Subcutaneous abdominal adipose tissue (tissue), 5 donors: ENCODE results near the gene ITGA8.

ENCODE experiments used
- H3K27ac ChIP-seq: one replicate; pipeline ENCODE4 v1.7.0; 2013; ENCODE audit warnings: low read depth, mild to moderate bottlenecking, inconsistent platforms, low read length, moderate library complexity
- H3K27me3 ChIP-seq, 5 donors: one replicate each; pipeline ENCODE4 v1.7.0; 2013; ENCODE audit warnings: low read length in 5 of 5, inconsistent platforms in 1 of 5; ENCODE audit not compliant: control insufficient read depth in 5 of 5, insufficient read depth in 4 of 5
- H3K36me3 ChIP-seq, 5 donors: one replicate each; pipeline ENCODE4 v1.7.0; 2013; ENCODE audit warnings: low read length in 5 of 5; ENCODE audit not compliant: control insufficient read depth in 5 of 5, insufficient read depth in 5 of 5
- H3K4me1 ChIP-seq, 5 donors: one replicate each; pipeline ENCODE4 v1.7.0; 2013; ENCODE audit warnings: low read length in 5 of 5, mild to moderate bottlenecking in 3 of 5, moderate library complexity in 1 of 5; ENCODE audit not compliant: control insufficient read depth in 5 of 5, insufficient read depth in 5 of 5
- H3K4me3 ChIP-seq, 5 donors: one replicate each; pipeline ENCODE4 v1.7.0; 2013; ENCODE audit warnings: low read length in 5 of 5, low read depth in 1 of 5
- H3K9ac ChIP-seq, 5 donors: one replicate each; pipeline ENCODE4 v1.7.0; 2013; ENCODE audit warnings: low read length in 5 of 5, mild to moderate bottlenecking in 4 of 5, moderate library complexity in 3 of 5
- H3K9me3 ChIP-seq, 5 donors: one replicate each; pipeline ENCODE4 v1.7.0; 2013; ENCODE audit warnings: low read length in 5 of 5; ENCODE audit not compliant: control insufficient read depth in 5 of 5
- donor health status: healthy.
- donor health status: healthy.
- donor health status: healthy.
- donor health status: healthy.
- donor health status: healthy.

ITGA8 gene

DNA sequence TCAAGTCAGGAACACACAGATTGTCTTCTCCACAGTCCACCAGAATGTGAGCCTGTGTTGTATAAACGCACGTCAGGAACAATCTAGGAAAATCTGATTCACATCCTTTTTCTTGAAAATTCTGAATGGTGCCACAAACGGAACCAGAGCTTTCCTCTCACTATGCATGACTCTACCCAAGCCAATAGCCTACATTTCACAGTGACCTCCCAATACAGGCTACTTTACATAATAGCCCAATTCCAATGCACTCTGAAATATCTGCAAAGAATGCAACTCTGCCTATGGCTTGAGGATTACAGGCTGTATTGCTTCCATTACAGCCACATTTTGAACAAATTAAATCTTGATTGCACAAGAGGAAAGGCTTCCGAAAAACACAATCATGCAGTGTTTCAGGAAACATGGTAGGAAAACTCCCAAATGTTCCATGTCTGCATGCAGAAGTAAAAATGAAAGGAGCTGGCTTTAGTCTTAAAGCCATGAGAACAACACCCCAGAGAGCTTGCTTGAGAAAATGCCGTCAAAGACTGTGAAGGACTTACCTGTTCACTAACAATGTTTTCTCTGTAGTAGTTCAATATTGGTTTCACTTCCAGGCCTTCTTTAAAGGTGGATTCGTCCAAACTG is 113.9 kb downstream of the ITGA8 start:
- Histone ChIP-seq H3K27me3 (no peaks in the 10 kb centered on the region), H3K4me3 (peak overlapping the region in 1 of 5 donors; percentile 14), H3K27ac (no peak overlapping the region), H3K9me3 (no peaks in the 10 kb centered on the region), H3K36me3 (no peaks in the 10 kb centered on the region), H3K9ac (no peak overlapping the region), H3K4me1 (peaks cover 0 to 16% (median 10%) of the 10 kb centered on the region in 5 donors)

DNA sequence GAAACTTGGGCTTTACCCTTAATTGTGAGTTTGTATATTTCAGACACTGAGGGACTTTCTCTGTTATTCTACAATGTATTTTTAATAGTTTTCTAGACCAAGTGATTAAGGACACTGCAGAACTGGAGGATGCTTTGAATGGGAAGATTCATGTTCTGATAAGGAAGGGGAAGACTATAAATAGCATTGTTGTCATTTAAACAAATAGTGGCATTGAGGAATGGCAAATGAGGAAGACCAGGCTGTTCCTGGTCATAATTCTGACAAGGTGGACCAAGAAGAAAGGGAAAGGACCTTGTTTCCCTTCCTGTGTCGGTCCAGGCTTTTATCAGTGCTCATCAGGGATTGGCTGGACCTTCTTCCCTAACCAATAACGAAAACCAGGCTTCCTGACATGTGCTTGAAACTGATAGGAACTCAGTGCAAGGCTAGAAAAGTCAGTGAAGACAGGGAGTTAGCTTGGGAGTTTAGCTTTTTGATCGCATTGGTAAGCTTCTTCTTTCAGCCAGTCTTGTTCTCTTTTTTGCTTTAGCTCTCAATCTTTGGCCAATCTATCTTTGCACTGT is 116.2 kb downstream of the ITGA8 start:
- Histone ChIP-seq H3K36me3 (no peaks in the 10 kb centered on the region), H3K27me3 (no peaks in the 10 kb centered on the region), H3K27ac (no peak overlapping the region), H3K4me1 (peaks cover 0 to 19% (median 13%) of the 10 kb centered on the region in 5 donors), H3K9me3 (no peaks in the 10 kb centered on the region), H3K9ac (no peak overlapping the region), H3K4me3 (no peak overlapping the region)

- Histone ChIP-seq H3K4me3 (no peak overlapping the region), H3K4me1 (peaks cover 0 to 19% (median 13%) of the 10 kb centered on the region in 5 donors), H3K36me3 (no peaks in the 10 kb centered on the region), H3K9me3 (no peaks in the 10 kb centered on the region), H3K27ac (no peak overlapping the region), H3K9ac (no peak overlapping the region), H3K27me3 (no peaks in the 10 kb centered on the region)
Measured at GRCh38 chr10:15601819-15602218, 117.9 kb downstream of the ITGA8 start.

DNA sequence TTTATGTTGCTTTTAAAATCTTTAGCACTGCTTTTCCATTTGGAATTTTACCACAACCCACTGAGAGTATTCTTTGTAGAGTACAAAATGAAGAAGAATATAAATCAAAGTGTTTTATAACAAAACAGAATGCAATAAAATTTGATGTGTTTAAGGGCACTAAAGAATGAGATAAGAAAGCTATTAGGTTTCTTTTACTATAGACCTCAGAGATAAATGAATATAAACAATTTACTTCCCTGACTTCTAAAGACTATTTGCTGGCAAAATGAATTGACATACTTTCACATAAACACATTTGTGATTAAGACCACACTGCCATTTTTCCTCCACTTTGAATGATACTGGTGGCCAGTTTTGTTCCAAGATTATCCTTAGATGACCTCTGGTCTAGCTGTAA is 124.5 kb downstream of the ITGA8 start:
- H3K4me1 ChIP-seq = peaks cover 0 to 2% (median under 1%) of the 10 kb centered on the region in 5 donors
- H3K4me3 ChIP-seq = no peak overlapping the region
- no peaks in the 10 kb centered on the region for H3K36me3 ChIP-seq
- no peak overlapping the region for H3K9ac ChIP-seq
- no peak overlapping the region for H3K27ac ChIP-seq
- H3K27me3 ChIP-seq = no peaks in the 10 kb centered on the region
- H3K9me3 ChIP-seq = no peaks in the 10 kb centered on the region

DNA sequence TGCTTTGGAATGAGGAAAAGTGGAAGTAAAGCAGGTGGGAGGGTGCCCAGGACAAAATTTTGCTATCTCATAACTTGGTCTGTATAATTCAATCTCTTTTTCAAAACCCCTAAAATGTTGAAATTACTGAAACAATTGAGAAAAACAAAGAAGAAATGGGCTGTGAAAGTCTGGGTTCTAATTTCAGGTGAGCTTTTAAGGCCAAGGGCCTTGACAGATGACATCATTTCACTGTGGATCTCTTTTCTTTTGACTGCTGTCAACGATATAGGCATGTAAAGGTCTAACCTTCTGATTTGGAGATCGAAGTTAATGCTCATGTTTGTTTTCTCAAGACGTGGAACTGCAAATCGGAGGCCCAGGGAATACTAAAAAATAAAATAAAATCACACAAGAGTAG is 127.8 kb downstream of the ITGA8 start:
- Histone ChIP-seq H3K4me1 (peaks cover 0 to 12% (median 4%) of the 10 kb centered on the region in 5 donors), H3K4me3 (no peak overlapping the region), H3K9ac (no peak overlapping the region), H3K27ac (no peak overlapping the region), H3K9me3 (no peaks in the 10 kb centered on the region), H3K36me3 (no peaks in the 10 kb centered on the region), H3K27me3 (no peaks in the 10 kb centered on the region)

- no peak overlapping the region for H3K27ac ChIP-seq
- no peaks in the 10 kb centered on the region for H3K36me3 ChIP-seq
- H3K9ac ChIP-seq = no peak overlapping the region
- H3K27me3 ChIP-seq = no peaks in the 10 kb centered on the region
- H3K9me3 ChIP-seq = no peaks in the 10 kb centered on the region
- no peak overlapping the region for H3K4me3 ChIP-seq
- H3K4me1 ChIP-seq = peaks cover 0 to 12% (median 4%) of the 10 kb centered on the region in 5 donors
Measured at GRCh38 chr10:15591431-15591830, 128.3 kb downstream of the ITGA8 start.

DNA sequence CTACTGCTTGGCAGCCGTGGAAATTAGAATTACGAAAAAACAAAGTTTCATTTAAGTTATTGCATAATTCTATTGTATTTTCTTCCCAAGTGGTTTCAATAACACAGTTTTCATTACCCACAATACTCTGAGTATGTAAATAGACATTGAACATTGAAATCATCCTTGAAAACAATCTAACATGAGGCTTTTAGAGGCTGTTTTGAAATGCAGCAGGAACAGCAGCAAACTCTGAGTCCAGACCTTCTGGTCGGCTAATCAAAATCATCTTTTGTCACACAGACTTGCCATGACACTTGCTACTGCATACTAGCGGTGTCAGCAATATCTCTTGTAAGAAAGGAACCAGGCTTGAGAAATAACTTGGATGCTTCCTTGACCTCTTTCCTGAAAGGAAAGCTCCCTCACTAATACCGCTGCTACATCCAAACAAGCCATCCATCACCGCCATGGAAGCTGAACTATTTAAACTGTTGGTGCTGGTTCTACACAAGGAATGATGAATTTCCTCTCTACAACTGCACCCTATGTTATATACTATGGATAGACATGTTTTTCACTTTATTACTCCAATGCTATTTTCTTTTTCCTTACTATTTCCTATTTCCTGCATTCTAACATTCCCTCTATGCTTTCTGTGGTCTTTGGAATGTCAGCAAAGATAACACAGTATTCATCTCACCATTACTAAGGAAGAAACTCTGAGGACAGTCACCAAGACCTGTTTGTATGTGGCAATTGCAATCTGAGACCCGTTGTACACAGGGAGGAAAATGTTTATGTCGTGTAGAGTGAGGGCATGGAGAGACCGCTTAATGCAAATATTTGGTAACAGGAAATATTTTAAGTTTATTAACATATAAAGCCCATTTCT is 130.8 kb downstream of the ITGA8 start:
- Histone ChIP-seq H3K9ac (no peak overlapping the region), H3K36me3 (no peaks in the 10 kb centered on the region), H3K27me3 (no peaks in the 10 kb centered on the region), H3K4me1 (peaks cover 0 to 18% (median 10%) of the 10 kb centered on the region in 5 donors), H3K9me3 (no peaks in the 10 kb centered on the region), H3K4me3 (no peak overlapping the region), H3K27ac (no peak overlapping the region)

- Histone ChIP-seq H3K27me3 (no peaks in the 10 kb centered on the region), H3K4me1 (peaks cover 0 to 18% (median 10%) of the 10 kb centered on the region in 5 donors), H3K9me3 (no peaks in the 10 kb centered on the region), H3K27ac (no peak overlapping the region), H3K9ac (no peak overlapping the region), H3K36me3 (no peaks in the 10 kb centered on the region), H3K4me3 (no peak overlapping the region)
Measured at GRCh38 chr10:15588151-15588550, 131.6 kb downstream of the ITGA8 start.

- H3K36me3 ChIP-seq = no peaks in the 10 kb centered on the region
- no peak overlapping the region for H3K9ac ChIP-seq
- H3K27me3 ChIP-seq = no peaks in the 10 kb centered on the region
- H3K9me3 ChIP-seq = no peaks in the 10 kb centered on the region
- peaks cover 0 to 18% (median 10%) of the 10 kb centered on the region in 5 donors for H3K4me1 ChIP-seq
- no peak overlapping the region for H3K27ac ChIP-seq
- no peak overlapping the region for H3K4me3 ChIP-seq
Measured at GRCh38 chr10:15587271-15587670, 132.5 kb downstream of the ITGA8 start.

- Histone ChIP-seq H3K4me1 (peaks cover 0 to 18% (median 10%) of the 10 kb centered on the region in 5 donors), H3K4me3 (no peak overlapping the region), H3K27ac (no peak overlapping the region), H3K27me3 (no peaks in the 10 kb centered on the region), H3K9ac (no peak overlapping the region), H3K36me3 (no peaks in the 10 kb centered on the region), H3K9me3 (no peaks in the 10 kb centered on the region)
Measured at GRCh38 chr10:15585303-15585715, 134.4 kb downstream of the ITGA8 start.
